Measurements from ENCODE around the gene ADARB2.
"Not testable (repeated sequence)": the region's sequence is repeated elsewhere in the genome, so short reads cannot be mapped to it uniquely, and the experiment has no call there.

ADARB2 gene

GRCh38 chr10:1227510-1228402 is 509.6 kb downstream of the ADARB2 start:
- DNase-seq (ENCODE audit: low read depth) = no peak

GRCh38 chr10:1226907-1227306 is 510.4 kb downstream of the ADARB2 start:
- DNase-seq (ENCODE audit: low read depth) = not testable (repeated sequence)

GRCh38 chr10:1219874-1220273 is 517.5 kb downstream of the ADARB2 start:
- not testable (repeated sequence) for DNase-seq (ENCODE audit: low read depth)

- DNase-seq (ENCODE audit: low read depth) = no peak
Measured at GRCh38 chr10:1217661-1218060, 519.7 kb downstream of the ADARB2 start.

GRCh38 chr10:1217237-1217587 is 520.1 kb downstream of the ADARB2 start:
- no peak for DNase-seq (ENCODE audit: low read depth)

GRCh38 chr10:1216574-1217236 is 520.6 kb downstream of the ADARB2 start:
- no peak for DNase-seq (ENCODE audit: low read depth)

GRCh38 chr10:1215862-1216573 is 521.3 kb downstream of the ADARB2 start:
- DNase-seq (ENCODE audit: low read depth) = no peak

GRCh38 chr10:1214882-1215540 is 522.3 kb downstream of the ADARB2 start:
- no peak for DNase-seq (ENCODE audit: low read depth)

- DNase-seq (ENCODE audit: low read depth) = no peak
Measured at GRCh38 chr10:1214071-1214675, 523.2 kb downstream of the ADARB2 start.

- DNase-seq (ENCODE audit: low read depth) = no peak
Measured at GRCh38 chr10:1213252-1214070, 523.9 kb downstream of the ADARB2 start.

GRCh38 chr10:1212571-1213141 is 524.7 kb downstream of the ADARB2 start:
- no peak for DNase-seq (ENCODE audit: low read depth)

- no peak for DNase-seq (ENCODE audit: low read depth)
Measured at GRCh38 chr10:1211844-1212570, 525.3 kb downstream of the ADARB2 start.

GRCh38 chr10:1210667-1211066 is 526.7 kb downstream of the ADARB2 start:
- no peak for DNase-seq (ENCODE audit: low read depth)

GRCh38 chr10:1209355-1209979 is 527.9 kb downstream of the ADARB2 start:
- DNase-seq (ENCODE audit: low read depth) = no peak

- DNase-seq (ENCODE audit: low read depth) = no peak
Measured at GRCh38 chr10:1208366-1209311, 528.7 kb downstream of the ADARB2 start.

GRCh38 chr10:1206601-1207000 is 530.7 kb downstream of the ADARB2 start:
- DNase-seq (ENCODE audit: low read depth) = no peak

GRCh38 chr10:1206101-1206500 is 531.2 kb downstream of the ADARB2 start:
- no peak for DNase-seq (ENCODE audit: low read depth)

GRCh38 chr10:1205450-1206030 is 531.8 kb downstream of the ADARB2 start:
- DNase-seq (ENCODE audit: low read depth) = no peak

All from HS-5 (cell line).